GM12873 (cell line): ENCODE measurements around the gene SLK.

Source experiments
- CTCF ChIP-seq: IDR thresholded peaks from 2 replicates; pipeline ENCODE4 v1.5.1; 2012; ENCODE audit warnings: low read depth, mild to moderate bottlenecking, moderate library complexity, low read length, control low read depth; ENCODE audit not compliant: insufficient read depth; ENCODE audit errors: missing control alignments

The SLK gene

GRCh38 chr10:104036518-104037260 lies 69.7 kb downstream of the SLK start:
- no peak for TF ChIP-seq CTCF

GRCh38 chr10:104037261-104037951 lies 70.5 kb downstream of the SLK start:
- TF ChIP-seq CTCF, result no peak

GRCh38 chr10:104038537-104038936 lies 71.6 kb downstream of the SLK start:
- TF ChIP-seq CTCF, result no peak

- no peak for TF ChIP-seq CTCF
Measured at GRCh38 chr10:104038958-104039752, 72.2 kb downstream of the SLK start.

GRCh38 chr10:104040382-104040781 lies 73.4 kb downstream of the SLK start:
- TF ChIP-seq CTCF, result no peak

- no peak for TF ChIP-seq CTCF
Measured at GRCh38 chr10:104040862-104041789, 74.2 kb downstream of the SLK start.
